ENCODE measurements around the gene DYRK2.

DNA sequence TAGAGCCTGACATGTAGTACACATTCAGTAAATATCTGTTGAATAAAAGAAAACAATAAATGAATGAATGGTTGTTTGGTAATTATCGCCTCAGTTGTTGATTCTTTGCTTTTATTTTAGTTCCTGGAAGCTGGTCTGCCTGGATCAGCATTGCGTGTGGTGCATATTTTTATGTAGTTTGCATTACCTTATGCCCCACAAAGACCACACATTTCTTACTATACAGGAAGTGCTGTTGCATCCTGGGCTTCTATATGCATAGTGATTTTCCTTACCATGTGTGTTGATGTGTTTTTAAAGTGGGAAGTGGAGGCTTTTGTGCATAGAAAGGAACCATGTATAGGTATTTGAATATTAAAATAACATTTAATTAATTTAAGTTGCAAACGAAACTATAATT is 43.6 kb downstream of the DYRK2 start:
- TF ChIP-seq, protein P1, sequence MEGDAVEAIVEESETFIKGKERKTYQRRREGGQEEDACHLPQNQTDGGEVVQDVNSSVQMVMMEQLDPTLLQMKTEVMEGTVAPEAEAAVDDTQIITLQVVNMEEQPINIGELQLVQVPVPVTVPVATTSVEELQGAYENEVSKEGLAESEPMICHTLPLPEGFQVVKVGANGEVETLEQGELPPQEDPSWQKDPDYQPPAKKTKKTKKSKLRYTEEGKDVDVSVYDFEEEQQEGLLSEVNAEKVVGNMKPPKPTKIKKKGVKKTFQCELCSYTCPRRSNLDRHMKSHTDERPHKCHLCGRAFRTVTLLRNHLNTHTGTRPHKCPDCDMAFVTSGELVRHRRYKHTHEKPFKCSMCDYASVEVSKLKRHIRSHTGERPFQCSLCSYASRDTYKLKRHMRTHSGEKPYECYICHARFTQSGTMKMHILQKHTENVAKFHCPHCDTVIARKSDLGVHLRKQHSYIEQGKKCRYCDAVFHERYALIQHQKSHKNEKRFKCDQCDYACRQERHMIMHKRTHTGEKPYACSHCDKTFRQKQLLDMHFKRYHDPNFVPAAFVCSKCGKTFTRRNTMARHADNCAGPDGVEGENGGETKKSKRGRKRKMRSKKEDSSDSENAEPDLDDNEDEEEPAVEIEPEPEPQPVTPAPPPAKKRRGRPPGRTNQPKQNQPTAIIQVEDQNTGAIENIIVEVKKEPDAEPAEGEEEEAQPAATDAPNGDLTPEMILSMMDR (conservative IDR thresholded peaks at IDR 0.05; ENCODE audit: low read depth, low read length): no peak
- TF ChIP-seq EZH2 (IDR thresholded peaks at IDR 0.05; ENCODE audit: borderline replicate concordance, low read depth, low read length, poor library complexity, severe bottlenecking): no peak
